HG03439 (cell line): ENCODE results near the gene LRFN4.

ENCODE experiments used
- ATAC-seq: cut with Tn5 transposase; IDR thresholded peaks from one replicate; pipeline ENCODE4 v1.9.1; 2021; ENCODE audit warnings: mild to moderate bottlenecking, moderate library complexity; ENCODE audit not compliant: unreplicated experiment

LRFN4 gene

DNA sequence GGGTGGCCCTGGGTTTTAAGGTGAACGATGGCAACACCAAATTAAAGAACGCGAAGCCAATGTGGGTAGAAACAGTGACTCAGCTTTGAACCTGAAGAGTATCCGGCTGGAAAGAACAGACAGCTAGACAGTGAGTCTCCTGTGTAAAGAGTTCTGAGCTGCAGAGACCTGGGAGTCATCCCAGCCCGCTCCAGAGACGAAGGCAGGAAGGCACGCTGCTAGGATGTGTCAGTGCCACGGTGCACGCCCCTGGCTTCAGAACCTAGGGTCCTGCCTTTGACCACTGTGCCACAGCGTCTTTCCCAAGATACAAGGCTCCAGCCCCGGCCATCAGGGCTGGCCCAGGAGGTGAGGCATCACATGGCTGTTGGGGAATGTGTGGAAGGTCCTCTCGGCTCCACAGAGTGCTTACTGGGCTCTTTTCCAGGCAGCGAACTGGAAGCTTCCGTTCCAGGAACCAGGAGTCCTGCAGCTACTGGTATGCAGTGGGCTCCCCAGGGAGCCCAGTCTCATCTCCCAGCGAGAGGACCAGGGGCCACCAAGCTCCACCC, 29.9 kb downstream of the LRFN4 start:
- ATAC-seq = no peak

DNA sequence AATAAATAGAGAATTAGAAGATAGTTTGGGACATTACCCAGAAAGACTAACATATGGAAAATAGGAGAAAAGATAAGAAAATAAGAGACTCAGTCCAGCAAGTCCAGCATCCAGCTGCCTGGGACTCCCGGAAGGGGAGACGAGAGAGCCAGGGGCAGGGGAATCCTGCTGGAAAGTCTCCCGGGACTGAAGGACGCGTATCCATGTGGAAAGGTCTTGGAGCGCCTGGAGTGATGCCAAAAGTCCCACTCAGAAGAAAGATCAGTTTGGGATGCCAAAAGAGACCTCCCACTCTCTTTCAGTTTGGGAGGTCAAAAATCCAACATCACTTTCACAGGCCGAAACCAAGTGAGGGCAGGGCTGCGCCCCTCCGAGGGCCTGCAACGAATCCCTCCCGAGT, 30.7 kb downstream of the LRFN4 start:
- no peak for ATAC-seq

DNA sequence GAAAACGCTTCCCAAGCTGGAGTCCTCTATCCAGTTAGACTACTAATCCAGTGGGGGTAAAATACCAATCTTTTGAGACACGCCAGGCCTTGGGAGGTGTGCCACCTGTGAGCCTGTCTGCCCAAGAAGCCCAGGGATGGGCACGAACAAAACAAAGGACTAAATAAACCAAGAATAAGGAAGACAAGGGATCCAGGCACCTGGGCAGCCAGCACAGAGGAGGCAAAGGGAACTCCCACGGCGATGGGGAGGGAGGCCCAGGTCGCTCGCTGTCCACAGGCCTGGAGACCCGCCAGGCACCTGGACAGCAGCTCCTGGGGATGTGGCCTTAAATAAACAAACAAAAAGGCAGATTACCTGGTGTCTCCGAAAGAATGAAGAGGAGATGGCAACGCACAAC, 31.4 kb downstream of the LRFN4 start:
- no peak for ATAC-seq

DNA sequence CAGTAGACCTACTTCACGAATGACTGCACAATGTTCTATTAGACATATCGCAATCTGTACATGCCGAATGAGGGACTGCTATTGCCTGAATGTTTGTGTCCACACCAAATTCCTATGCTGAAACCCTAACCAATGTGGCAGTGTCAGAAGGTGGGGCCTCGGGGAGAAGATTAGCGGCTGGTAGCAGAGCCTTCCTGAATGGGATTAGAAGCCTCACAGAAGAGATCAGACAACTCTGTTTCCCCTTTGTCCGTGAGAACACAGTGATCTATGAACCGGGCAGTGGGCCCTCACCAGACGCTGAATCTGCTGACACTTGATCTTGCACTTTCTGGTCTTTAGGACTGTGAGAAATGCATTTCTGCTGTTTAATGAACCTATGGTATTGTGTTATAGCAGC, 33.1 kb downstream of the LRFN4 start:
- ATAC-seq = no peak

DNA sequence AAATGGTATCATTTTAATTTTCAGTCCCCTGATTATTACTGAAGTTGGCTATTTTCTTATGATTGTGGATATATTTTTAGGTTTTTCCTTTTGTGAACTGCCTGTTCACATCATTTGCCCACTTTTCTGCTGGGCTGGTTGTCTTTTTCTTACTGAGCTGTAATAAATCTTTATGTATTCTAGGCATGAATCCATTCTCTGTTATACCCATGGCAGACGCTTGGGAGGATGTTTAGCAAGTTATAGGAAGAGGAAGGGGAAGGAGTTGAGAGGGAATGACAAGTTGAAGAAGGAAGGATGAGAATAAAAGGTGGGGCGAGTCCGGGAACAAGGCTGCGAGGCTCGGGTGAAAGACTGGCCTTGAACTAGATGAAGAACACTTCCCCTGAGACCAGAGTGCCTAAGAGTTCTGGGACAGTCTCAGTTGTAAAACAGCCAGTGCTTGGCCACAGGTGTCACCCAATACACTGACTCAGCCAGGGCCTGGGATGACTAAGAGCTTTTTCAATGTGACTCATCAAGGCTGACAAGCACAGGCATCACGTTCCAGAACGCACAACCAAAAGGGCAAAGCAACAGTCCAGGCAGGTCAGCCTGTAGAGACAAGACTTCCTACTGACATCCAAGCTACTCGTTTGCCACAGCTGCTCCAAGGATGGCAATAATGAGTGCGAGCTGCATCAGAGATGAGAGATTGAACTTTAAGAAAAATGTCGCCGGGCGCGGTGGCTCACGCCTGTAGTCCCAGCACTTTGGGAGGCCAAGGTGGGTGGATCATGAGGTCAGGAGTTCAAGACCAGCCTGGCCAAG, 35.2 kb downstream of the LRFN4 start:
- ATAC-seq = peak; percentile 96

DNA sequence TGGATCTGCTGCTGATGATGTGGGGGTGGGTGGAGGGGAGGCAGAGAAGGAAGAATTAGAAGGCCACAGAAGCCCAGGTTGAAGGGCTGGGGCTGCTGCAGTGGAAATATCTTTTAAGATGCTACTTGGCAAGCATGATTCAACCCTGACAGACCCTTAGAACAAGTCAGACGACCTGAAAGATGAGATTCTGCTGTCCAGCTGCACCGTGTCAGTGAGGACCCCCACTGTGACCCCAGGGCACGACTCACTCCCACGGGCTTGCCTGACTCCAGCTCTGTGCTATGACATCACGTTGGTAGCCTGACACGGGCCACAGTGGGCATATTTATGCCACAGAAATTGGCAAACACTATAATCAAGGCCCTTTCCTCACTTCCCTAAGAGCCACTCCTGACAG, 36.0 kb downstream of the LRFN4 start:
- no peak for ATAC-seq

DNA sequence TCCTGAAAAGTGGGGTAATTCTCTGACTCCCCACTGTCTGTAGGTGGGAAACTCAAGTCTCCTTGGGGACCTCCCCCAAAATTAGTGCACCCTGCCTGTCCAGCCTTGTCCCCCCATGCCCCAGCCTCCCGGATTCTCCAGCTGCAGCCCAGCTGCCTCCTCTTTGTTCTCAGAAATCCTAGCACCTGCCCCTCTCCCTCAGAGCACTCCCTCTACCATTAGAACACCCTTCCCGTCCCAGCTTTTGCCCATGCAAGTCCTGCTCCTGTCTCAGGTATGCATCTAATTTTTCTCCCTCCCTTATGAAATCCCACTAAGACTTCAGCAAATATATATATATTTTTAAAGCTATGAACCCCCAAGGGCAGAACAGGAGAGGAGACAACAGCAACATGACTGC, 37.3 kb downstream of the LRFN4 start:
- ATAC-seq = no peak

DNA sequence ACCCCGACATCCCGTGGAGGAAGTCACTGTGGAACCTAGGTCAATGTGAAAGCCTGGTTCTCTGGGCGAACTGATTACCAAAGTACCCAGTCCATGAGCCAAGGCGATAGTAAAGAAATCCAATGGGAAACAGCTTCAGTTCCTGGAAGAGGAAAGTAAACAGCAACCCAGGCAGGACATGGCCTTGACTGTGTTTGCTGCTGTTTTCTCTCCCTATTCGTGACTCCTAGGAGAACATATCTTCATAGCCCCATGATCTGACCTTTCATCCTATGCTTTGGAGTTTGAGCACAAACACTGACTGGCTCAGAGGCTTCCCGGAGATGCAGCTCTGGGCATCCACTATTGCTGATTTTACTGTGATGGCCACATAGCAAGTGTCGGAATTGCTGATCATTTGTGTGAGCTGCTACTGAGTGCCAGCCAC, 45.1 kb downstream of the LRFN4 start:
- ATAC-seq = no peak

DNA sequence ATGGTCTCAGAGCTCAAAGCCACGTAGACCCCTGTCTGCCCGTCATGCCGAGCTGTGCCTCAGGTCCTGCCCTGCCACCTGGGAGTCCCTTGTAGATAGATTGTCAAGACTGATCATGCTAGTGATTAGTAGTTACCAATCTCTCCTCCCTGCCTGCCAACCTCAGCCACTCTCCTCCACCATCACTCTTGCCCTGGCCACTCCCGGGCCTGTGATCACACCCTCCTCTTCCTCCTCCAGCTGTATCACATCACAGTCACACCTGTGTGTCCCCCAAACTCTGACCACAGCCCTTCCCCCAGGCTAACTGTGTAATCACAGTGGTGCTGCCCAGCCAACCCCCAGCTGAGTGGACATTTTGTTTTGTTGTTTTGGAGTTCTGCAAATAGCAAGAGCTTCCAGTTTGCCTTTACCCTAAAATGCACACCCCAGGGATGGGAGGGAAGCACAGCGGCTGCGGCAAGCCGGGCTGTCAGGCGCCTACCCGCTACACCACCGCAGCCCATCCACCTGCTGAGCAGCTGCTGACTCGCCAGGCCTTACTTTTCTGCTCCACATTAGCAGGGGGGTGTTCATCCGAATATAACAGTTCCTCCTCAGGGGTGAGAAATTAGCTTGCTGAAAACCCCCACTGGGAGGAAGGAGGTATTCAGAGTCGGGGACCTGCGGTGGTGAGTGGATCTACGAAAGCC, 45.8 kb downstream of the LRFN4 start:
- no peak for ATAC-seq

DNA sequence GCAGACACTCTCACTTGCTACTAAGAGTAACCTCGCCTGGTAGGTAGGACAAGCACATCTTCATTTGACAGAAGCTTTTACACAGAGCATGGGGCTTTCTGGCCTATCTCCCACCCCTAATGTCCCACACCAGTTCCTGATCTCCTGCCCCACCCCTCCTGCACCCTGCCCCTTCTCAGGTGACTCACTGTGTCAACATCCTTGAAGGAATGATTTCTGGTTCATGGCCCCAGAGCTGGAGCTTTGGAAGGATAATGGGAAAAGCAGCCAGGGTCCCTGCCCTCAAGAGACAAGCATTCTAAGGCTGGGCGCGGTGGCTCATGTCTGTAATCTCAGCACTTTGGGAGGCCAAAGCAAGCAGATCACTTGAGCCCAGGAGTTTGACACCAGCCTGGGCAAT, 47.2 kb downstream of the LRFN4 start:
- no peak for ATAC-seq

DNA sequence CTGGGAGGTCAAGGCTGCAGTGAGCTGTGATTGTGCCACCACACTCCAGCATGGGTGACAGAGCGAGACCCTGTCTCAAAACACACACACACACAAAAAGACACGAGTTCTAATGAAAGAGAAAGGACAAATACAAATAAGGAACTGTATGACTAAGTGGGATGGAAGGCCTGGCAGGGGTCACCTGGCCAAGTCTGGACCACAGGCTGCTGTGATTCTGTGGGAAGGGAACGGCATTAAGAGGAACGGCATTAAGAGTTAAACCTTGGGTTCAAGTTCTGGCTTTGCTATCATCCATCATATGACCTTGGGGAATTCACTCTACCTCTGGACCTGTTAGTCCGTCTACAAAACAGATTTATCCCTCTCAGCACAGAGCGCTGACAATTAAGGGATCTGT, 47.7 kb downstream of the LRFN4 start:
- no peak for ATAC-seq

DNA sequence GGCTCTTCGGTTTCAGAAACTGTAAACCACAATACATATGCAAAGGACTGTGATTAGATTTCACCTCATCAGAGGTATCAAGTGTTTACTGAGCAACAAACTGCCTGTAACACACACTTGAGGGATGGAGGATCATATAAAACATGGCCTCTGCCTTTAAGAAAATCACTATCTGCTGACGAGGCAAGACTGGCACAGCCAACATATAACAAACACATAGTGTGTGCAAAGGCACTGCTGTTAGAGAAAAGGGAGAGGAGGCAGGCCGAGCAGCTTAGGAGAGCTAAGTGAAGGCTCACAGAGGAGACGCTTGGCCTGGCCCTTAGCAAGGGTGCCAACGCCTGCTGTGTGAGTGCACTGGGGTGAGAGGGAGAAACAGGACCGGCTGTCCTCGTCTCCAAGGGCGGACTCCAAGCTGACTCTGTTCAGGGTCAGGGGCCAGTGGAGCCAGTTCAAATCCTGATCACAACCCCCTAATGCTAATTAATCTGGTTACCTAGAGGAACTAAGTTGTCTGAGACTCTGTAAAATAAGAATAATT, 48.2 kb downstream of the LRFN4 start:
- ATAC-seq = no peak

DNA sequence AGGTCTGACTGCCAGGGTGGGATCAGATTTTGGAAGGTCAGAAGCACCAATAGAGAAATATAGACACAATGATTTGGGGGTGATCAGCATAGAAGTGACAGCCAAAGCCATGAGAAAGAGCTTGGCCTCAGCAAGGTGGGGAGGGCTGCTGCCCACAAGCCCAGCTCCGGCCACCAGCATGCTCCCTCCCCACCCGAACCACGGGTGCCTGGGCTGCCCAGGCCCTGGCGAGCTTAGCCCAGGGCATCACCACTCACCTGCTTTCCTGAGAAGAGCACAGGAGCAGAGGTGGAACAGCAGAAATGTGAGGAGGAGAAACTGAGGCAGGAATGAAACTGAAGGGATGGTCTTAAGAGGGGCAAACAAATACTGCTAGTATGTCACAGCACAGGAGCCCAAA, 48.8 kb downstream of the LRFN4 start:
- no peak for ATAC-seq

DNA sequence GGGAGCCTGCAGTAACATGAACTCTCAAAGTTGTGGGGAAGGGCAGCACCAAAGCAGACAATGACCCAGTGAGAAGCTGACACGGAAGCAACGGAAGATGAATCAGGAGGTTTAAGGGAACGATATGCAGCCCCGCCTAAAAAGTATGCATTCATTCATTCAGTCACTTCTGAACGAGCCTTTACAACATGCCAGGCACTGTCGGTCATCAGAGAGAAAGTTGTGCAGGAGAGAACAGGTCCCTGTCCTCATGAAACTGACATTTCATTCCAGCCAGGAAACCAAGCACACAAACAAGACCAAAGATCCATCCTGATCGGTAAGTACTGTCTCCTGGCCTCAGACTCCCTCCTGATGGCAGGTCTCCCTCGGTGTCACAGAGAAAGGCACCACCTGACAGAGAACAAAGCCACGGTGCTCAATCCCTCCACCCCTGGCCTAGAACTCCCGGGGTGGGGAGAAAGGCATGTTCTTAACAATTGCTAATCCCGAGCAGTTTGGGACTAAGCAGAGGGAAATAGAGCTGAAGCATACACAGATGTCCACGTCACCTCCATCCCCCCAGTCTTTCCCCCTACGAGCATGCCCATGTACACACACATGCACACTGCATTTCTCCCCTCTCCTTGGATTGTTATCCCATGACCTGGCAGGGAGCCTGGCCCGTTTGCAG, 49.3 kb downstream of the LRFN4 start:
- no peak for ATAC-seq

DNA sequence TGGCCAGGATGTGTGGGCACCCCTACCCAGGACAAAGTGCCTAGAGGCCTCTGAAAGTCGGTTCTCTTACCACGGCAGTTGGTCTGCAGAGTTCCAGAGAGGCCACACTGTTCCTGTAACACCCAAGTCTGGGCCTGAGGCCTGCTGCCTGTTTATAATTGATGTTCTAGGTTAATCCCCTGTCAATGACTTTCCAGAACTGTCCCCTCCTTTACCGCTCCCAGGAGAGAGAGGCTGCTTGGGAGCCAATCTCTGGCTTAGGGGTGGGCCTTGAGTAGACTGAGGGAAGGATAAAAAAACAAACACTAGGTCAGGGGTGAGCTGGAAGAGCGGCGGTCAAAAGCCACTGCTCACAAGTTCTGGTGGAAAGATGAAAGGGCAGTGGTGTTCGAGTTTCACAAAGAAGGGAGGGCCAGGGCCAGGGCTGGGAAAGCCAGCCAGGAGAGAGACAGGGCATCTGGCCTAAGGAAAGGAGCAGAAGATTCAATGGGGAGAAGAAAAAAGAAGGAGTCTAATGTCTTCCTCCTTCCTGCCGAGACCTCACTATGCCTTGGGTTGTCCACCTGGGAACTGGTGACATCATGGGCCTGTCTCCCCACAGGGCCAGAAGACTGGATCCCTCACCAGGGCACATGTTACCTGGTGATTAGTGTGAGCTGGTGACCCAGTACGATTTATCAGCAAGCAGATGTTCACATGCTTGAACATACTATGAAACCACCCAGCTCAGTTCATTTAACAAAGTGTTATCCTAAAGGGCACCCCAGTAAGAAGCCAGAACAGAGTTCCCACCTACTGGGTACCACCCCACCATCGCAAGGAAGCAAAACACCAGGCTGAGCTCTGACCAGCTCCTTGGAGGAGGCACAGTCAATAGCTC, 51.1 kb downstream of the LRFN4 start:
- ATAC-seq = no peak

DNA sequence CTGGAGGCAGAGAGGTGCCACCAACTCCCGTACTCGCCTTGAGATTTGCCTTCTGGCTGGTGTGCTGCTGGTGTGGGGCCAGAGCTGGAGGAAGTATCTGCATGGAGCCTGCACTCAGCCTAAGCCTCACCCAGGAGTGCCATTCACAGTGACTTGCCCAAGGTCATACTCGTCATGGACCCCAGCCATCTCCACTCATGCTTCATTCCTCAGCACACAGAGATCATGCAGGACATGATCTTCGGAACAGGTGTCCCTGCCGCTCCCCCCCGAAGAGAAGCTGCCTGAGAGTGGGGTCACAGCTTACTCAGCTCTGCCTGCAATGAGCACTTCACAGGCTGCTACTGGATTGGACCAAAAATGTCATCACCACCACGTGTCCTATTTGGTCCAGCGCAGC, 52.3 kb downstream of the LRFN4 start:
- no peak for ATAC-seq

DNA sequence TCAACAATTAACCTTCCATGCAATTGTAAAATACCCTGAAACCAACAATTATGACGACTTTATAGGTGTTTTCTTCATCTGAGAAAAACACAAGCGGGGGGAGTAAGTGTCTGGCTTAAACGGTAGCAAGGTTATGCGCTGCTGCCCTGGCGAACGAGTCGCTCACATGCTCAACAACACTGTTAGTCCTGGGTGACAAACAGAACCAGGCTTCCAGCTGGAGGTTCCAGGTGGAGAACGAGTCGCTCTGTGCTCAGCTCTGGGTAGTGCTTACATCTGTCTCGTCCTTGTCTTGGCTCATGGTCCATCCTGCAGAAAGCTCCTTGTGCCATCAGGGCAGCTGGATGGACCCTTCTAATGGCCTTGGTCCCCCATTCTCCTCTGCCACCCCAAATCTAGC, 53.2 kb downstream of the LRFN4 start:
- ATAC-seq = no peak
